NCI-H2081 treated with DMSO at 0.1 percent for 48 hours (cell line): ENCODE results near the gene MUC4.
"Not testable (repeated sequence)": the region's sequence is repeated elsewhere in the genome, so short reads cannot be mapped to it uniquely, and the experiment has no call there.

ENCODE experiments used
- DNase-seq: peaks from one replicate; lab custom pipeline; 2025; lab: John Stamatoyannopoulos, UW

The MUC4 gene

DNA sequence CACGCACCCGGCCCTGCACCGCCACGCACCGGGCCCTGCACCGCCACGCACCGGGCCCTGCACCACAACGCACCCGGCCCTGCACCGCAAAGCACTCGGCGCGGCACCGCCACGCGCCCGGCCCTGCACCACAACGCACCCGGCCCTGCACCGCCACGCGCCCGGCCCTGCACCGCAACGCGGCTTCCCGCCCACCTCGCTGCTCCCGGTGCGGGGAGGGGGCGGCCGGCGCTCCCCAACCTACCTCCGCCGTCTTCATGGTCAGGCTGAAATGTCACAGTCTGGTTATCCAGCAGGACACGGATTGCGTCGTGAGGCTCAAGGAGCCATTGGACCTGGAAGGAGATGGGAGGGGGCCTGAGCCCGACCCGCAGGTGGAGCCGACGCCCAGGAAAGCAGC, 49.1 kb downstream of the MUC4 start:
- no peak for DNase-seq

DNA sequence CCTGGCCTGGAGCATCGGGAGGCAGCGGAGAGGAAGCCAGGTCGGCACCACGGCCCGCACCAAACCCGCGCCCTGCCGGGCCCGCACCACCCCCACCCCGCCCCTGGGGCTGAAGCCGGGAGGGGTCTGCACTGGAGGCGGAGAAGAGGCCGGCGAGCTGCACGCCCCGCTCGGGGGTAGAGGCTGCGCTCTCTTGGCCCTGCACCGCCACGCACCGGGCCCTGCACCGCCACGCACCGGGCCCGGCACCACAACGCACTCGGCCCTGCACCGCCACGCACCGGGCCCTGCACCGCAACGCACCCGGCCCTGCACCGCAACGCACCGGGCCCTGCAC, 49.5 kb downstream of the MUC4 start:
- DNase-seq, result no peak

DNA sequence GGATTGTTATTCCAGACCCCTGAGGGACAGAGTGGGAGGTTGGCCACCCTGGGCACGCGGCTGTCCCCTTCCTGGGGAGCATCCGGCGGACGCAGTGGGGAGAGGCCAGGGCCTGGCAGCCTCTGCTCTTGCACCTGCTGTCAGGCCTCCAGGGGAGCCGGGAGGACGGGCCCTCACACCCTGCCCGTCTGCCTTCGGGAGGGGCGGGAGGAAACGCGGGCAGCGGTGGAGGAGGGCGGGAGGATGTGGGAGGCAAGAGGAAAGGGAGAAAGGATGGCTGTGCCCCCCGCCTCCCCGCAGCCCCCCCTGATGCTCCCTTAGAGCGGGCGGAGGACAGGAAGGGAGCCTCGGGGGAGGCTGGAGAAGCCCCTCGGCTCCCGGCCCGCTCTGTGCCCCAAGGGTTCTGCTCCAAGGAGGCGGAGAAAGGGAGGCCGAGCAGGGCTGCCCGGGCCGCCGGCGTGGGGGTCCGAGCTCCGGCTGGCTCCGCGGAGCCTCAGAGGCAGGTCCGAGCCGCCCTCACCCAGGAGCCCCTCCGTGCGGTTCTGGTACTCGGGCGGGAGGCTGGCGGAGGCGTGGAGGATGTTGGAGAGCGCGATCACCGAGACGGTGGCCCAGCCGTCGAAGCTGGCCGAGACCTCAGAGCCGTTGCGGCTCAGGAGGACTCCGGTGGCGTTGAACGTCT, 50.0 kb downstream of the MUC4 start:
- DNase-seq, result no peak

DNA sequence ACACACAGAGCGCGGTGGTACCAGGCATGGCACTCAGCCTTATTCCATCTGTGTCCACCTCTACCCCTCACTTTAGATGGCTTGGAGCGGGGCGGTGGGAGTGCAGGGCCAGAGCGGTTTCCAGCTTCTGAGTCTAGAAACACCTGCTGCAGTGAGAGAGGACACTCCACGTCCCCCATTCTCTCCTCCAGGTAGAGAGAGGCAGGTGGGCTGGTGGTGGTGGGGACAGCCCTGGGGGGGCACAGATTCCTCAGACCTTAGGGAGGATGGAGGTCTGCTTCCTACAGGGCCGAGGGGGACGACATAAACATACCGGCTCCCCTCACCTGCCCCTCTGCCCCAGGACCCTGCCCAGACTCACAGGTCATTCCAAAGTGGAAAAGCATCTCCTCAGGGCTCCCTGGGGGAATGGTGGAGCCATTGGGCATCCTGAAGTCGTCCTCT, 50.6 kb downstream of the MUC4 start:
- no peak for DNase-seq

DNA sequence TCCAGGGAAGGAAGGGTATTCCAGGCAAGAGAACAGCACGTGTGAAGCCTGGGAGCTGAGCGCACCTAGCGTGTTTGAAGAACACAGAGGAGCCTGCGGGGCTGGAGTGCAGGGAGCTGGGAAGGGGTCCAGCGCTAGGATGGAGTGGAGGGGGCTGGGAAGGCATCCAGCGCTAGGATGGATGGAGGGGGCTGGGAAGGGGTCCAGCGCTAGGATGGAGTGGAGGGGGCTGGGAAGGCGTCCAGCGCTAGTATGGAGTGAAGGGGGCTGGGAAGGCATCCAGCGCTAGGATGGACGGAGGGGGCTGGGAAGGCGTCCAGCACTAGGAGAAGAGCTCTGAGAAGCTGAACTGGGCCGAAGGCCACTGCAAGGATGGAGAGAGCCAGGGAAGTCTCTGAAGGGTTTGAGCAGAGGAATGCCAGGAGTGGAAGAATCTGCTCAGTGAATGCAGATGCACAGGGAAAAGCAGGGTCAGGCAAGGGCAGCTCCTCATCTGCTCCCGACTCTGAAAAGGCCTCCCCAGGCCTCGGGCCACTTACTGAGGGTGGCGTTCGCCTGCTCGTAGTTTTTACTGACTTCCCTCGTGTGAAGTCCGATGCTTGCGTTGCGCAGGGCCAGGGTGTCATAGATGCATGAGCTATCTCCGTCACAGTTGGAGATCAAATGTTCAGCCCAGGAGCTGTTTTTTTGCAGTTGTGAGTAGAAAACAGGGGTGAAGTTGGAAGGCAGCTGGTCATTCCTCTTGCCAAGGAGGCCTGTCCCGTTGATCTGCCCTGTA, 51.2 kb downstream of the MUC4 start:
- DNase-seq, result no peak

DNA sequence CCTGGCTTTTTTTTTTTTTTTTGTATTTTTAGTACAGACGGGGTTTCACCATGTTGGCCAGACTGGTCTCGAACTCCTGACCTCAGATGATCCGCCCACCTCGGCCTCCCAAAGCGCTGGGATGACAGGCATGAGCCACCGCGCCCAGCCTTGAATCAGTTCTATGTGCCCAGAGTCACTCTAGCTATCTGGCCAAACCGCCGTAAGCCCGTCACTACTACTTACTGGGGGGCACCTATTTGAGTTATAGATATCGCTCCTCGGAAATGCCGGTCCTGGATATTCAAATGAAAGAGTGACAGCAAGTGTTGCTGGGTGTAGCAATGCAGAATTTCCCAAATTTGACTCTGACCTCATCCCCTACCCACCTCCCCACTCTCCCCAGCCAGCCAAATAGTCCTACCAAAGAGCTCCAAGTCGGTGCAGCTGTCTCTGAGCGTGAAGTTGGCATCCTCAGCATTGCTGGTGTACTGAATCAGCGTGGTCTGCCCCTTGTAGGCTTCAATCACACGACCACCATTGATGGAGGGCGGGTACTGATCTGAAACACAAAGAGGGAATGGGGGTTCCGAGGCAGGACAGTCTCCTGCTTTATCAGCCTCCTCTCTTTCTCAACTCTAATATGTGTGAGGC, 52.9 kb downstream of the MUC4 start:
- no peak for DNase-seq

DNA sequence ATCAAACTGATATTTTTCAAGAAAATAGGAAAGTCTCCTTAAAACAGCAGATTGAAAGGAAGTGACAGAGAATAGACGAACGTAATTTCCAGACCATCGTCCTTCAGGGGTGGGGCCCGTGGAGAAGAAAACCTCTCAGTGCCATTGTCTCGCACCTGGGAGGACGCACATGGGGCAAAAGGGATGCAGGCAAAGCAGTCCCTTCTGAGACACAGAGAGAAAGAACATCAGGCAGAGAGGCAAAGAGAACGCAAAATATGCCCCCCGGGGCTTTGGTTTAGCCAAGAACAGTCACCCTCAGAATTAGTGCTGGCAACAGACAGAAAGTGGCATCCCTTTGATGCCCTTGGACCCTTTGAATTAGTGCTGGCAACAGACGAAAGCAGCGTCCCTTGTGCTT, 53.9 kb downstream of the MUC4 start:
- no peak for DNase-seq

DNA sequence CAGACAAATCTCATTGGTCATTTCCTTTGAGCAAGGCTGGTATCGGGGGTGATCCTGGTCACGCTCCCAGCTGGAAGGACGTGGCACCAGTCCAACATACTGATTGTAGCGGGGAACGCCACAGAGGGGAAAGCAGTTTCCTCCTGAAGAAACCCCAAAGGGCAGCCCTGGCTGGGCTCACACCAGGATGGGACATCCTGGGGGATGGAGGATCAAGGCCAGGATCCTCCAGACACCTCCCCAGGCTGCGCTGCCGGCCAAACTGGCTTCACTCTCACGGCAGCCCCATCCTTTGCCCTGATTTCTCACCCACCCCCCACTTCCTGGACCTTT, 54.3 kb downstream of the MUC4 start:
- no peak for DNase-seq

DNA sequence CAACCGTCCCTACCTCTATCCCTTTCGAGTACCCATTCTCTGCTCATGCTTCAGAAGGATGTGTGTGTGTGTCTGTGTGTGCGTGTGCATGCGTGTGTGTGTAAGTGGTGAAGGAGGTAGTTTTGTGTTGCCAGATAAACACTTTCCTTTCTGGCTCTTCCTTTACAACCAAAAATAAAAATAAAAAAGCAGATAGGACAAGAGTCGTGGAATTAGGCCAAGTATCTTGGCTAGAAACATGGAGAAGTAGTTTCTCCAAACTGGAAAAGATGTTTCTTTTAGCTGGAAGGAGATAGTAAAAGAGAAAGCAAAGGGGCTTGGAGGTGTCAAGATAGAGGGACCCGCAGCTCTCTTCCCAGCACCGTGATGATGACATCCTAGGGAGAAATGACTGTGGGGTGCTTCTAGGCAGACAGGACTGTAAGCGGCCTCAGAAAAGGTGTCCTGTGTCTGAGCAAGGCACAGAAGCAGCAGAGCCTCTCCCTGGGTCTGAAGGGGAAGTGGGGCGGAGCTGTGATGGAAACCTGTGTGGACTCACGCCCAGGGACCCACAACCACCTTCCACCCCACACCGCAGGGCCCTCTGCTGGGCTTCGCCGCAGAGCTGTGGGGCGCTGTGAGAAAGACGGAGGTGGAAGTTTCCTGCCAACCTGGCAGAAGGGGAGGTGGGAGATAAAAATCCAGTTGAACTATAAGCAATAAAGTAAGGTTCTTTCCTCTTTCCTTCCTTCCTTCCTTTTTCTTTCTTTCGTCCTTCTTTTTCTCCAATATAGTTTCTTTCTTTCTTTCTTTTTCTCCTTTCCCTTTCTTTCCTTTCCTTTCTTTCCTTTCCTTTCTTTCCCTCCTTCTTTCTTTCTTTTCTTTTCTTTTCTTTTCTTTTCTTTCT, 55.7 kb downstream of the MUC4 start:
- DNase-seq, result no peak

DNA sequence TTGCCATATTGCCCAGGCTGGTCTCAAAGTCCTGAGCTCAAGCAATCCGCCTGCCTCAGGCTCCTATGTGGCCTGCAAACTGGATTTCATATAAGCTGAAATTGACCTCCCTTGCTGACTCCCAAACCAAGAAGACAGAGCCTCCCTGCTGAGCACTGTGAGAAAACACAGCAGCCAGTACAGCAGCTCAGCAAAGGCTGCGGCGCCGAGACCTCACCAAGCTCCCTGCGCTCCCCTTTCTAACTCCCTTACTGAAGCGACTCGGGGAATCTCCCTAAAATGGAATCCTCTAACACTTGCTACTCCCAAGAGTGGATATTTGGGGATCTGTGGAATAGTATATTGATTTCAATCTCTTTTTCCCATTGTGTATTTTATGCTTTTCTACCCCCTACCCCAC, 56.3 kb downstream of the MUC4 start:
- DNase-seq, result no peak

DNA sequence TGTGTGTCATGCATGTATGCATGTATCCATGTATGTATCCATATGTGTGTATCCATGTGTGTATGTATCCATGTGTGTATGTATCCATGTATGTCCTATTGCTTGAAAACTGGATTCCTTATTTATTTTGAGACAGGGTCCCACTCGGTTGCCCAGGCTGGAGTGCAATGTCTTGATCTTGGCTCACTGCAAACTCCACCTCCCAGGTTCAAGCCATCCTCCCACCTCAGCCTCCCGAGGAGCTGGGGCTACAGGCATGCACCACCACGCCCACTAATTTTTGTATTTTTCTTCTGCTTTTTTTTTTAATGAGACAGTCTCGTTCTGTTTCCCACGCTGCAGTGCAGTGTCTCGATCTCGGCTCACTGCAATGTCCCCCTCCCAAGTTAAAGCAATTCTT, 56.8 kb downstream of the MUC4 start:
- DNase-seq, result no peak

DNA sequence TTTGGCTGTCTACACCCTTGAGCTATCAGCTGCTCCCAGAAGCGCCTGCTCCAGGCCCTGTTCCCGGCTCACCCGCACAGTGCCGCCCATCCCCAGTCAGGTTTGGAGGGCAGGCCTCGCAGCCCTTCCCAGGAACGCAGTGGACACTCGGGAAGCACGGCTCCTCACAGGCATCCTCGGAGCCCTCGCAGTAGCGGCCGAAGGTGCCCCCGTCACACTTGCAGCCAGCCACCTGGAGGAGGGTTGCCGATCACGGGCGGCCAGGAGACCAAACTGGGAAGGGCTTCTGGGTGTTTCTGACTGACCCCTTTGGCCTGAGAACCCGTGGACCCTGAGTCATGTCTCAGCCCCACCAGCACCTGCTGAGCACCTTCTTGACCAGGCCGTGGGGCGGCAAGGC, 57.6 kb downstream of the MUC4 start:
- DNase-seq, result no peak

DNA sequence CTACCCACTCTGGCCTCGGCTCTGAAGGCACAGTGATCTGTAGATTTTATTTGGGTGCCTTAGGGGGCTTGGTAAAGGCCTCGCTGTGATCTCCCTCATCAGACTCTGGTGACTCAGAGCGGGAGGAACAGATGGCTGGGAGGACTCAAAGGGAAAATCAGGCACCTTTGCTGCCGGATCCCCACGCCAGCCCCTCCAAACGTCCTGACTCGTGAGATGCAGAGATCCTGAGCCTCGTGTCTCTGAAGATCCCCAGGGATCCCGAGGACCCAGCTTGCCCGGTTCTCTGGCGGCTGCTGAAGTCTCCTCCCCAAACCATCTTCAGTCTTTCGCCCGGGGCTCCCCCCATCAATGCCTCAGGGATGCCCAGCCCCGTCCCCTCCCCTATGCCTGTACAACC, 58.1 kb downstream of the MUC4 start:
- DNase-seq, result no peak

DNA sequence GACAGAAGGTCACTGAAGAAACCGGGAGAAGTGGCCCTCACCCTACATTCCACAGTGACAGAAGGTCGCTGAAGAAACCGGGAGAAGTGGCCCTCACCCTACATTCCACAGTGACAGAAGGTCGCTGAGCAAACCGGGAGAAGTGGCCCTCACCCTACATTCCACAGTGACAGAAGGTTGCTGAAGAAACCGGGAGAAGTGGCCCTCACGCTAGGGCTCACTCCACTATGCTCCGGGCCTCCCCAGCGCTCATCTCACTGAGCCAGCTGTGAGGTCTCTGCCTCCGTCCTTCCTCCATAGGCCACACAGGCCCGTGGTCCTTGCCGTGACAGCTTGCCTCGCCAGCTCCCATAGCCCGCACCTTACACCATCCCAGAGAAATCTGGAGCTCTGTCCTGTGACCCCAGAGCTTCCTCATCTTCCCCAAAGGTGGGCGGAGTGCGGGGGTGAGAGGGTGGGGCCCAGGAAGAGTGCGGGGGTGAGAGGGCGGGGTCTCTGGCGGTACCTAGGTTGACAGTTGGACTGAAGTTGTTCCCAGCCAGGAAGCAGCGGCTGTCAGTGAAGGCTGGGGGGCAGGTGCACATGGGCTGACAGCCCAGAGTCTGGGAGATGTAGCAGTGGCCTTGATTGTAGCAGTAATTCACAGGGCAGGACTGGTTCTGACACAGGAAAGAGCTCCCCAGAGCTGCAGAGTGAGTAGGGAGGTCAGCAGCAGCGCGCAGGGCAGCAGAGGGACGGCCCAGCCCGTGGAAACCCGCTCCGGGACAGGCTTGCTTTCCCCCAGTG, 59.0 kb downstream of the MUC4 start:
- DNase-seq, result no peak

DNA sequence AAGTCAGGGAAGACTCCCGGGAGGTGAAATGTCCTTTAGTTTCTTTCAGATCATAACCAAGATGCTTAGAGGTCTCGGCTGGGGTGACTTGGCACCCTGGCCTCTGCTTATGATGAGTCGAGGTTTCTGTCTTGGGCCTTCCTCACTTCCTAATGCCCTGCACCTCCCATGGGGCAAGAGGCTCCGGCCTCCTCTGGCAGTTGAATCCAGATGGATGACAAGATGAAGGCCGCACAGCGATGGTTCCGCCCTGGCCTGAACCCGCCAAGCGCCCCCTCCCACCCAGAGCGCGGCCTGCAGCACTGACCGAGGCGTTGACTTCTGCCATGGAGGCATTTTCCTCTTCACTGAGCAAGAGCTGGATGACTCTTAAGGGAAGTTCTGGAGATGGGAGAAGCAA, 59.7 kb downstream of the MUC4 start:
- no peak for DNase-seq

DNA sequence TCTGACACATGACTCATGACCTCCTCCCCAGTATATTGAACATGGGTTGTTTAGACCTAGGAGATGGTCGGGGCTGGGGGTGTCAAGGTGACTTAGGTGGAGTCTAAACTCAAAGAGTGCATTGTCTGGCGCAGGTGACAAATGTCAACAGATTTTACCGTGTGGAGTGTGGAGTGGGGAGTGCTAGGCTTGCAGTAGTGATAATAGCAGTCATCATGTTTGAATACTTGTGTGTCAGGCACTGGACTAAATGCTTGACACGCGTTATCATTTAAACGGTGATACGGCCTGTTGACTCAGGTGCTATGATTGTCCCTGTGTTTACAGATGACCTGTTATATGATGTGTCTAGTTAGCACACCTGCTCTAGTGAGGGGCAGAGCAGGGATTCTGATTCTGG, 60.2 kb downstream of the MUC4 start:
- peak; percentile 66 for DNase-seq

DNA sequence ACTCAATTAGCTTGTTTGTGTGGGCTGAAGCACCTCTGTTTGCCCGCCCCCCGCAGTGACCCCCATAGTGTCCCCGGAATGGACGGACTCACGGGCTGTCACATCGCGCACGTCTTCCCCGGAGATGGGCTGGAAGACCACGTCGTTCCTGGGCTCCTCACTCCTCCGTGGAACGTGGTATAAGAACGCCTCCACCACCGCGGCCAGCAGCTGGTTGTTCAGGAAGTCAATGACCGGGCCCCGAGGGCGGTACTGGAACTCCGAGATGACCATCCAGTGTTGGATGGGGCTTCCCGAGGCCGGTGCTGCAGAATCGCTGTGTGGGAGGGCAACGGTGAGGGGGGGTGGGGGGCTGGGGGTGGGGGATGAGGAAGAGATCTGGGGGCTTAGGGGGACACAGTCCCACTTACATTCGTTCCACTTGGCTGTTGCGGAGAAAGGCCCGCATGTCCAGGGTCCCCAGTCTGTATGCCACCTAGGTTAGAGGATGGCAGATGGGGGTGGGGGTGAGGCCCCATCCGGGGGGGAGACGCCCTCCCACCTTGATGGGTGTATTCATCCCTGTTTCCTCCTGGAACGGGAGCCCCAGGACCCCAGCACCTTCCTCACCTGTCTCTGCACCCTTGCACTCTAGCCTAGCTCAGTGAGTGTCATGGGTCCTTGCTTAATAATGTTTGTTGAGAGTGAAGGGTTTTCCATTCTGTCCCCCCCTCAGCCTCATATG, 60.8 kb downstream of the MUC4 start:
- no peak for DNase-seq

DNA sequence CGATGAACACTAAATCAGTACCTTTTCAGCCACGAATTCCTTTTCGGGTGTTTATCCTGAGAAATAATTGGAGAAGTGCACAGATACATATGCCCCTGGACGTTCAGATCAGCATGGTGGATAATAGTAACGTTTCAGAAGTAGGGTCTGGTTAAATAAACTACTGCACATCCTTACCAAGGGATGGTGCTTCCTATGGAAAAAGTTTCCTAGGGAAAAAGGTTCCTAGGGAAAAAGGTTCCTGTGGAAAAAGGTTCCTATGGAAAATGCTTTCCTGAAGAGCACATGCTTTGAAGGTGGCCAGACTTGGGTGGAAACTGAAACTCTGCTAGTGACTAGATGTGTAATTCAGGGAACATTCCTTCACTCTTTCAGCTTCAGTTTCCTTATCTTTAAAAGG, 62.6 kb downstream of the MUC4 start:
- DNase-seq, result not testable (repeated sequence)

DNA sequence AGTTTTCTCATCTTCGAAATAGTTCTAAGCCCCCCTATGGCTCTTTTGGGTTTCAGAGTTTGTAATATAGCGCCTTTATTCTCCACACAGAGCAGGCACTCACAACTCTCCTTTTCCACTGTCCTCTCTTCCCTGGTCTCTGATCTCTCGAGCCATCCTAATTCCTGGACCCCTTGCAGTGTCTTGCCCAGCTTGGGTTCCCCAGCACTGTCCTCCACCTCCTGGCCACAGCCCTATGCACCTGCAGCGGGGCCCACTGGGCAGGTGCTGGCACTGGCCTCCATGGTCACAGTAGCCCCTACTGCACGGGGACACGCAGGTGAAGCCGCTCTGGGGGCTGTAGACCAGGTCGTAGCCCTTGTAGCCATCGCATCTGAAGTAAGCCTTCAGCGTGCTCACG, 63.1 kb downstream of the MUC4 start:
- no peak for DNase-seq

DNA sequence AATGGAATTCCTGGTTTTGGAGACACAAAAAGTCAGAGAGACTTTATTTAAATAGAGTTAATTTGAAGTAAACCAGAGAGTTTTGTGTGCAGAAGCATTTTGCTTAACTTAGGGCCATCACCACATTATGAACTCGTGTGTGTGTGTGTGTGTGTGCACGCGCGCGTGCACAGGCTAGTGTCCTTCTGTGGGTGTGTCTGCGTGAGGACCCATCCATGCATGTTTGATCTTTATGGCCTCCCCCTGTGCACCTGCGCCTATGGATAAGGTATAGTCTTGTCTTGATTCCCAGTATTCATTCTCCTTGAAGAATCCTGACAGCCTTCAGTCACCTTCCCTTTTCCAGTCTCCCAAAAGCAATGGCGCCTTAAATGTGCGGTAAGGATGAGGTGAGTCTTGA, 65.0 kb downstream of the MUC4 start:
- DNase-seq, result no peak

DNA sequence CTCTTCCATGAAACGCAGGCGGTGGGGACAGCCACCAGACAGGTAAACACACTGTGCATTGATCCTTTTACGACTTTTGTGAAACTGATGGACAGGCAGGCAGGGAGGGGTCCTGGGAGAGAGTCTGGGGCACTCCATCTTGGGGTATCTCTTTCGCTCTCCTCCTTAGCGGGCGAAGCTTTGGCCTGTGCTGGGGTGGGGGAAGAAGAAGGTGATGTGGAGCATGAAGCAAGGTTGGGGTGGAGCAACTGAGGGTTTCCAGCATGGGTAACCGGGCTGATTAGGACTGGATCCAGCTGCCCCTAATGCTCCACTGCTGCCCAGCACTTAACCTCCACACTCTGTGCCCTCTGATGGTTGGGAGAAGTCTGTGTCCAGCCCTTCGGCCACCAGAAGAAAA, 65.4 kb downstream of the MUC4 start:
- no peak for DNase-seq
